Hepatic stellate cell (primary cell): ENCODE data around the gene PDP2.
"Not testable (repeated sequence)": the region's sequence is repeated elsewhere in the genome, so short reads cannot be mapped to it uniquely, and the experiment has no call there.

Experiments used
- DNase-seq: peaks from one replicate; pipeline ENCODE4 v3.0.0; 2011; ENCODE audit warnings: low spot score

The PDP2 gene

DNA sequence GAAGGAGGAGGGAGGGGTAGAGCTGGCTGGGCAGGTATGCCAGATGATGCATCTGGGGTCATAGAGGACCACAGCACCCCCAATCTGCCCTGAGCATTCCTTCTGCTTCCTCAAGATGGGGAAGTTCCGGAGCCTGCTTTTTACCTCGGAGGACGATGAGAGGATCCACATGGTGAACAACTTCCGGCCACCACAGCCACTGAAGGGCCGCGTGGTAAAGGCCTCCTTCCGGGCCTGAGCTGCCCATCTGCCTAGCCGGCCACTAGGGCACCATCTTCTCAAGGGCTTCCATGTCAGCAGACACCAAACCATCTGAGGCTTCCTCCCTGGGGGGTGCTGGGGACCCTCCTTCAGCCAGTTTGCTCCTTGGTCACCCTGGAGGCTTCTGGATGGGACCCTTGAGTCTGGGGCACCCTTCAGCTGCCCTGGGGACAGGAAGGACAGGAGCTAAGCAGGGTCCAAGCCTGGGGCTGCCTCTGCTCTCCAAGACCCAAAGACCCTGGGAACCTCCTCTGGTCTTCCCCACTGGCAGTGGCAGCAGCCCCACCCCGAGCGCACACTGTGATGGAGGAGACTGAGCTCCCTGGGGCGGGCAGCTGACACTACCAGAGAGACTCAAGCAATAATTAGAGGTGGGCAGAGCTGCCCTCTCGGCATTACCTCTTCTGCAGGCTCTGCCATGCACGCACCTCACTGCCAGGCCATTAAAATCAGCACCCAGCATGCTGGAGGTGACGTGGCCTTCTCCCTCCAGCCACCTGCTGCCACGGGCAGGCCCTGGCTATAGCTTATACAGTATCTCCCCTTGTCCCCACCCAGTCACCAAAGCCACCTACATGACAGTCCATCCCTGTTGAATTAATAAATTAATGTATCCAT, 26.8 kb upstream of the PDP2 start:
- DNase-seq: no peak

- DNase-seq: no peak
Measured at GRCh38 chr16:66856184-66856730, 24.1 kb upstream of the PDP2 start.

GRCh38 chr16:66856801-66857200, 23.5 kb upstream of the PDP2 start:
- DNase-seq: no peak

DNA sequence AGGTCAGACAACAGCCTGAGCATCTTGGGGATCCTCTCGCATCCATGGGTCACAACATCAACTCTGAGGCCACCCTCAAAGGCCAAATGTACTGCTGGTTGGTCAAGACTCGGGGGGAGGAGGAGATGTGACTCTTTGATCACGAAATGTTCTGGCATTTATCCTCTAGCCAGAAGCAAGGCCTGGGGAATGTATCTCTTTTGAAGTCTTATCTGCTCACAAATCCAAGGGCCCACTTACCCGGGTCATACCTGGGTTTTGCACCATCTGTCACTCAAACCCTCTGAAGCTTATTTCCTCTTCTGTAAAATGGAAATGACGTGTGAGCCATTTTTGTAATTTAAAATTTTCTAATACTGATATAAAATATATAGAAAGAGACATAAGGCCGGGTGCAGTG, 22.9 kb upstream of the PDP2 start:
- no peak for DNase-seq

GRCh38 chr16:66858740-66859396, 21.4 kb upstream of the PDP2 start:
- DNase-seq: peak; percentile 50

- DNase-seq: no peak
Measured at GRCh38 chr16:66859397-66860068, 20.8 kb upstream of the PDP2 start.

DNA sequence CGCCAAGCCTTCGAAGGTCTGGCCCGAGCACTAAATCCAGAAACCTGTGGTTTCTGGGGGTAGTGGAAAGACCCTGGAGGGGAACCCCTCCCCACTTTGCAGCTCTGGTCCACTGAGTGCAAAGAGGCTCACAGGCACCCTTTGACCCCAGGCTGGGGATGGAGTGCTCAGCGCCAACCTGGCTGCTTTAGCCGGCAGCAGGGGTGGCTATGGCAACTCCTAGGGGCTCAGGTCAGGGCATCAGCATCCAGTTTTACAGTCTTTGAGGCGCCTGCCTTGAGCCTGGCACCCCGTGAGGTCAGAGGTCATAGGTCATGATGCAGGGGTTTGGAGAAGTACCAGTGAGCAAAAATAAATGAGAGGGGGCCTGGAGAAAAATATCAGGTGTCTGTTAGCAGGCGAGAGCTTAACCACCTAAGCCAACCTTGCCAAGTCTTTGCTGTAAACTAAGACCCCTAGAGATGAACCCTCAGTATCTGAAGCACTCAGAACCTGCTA, 18.2 kb upstream of the PDP2 start:
- DNase-seq: no peak

DNA sequence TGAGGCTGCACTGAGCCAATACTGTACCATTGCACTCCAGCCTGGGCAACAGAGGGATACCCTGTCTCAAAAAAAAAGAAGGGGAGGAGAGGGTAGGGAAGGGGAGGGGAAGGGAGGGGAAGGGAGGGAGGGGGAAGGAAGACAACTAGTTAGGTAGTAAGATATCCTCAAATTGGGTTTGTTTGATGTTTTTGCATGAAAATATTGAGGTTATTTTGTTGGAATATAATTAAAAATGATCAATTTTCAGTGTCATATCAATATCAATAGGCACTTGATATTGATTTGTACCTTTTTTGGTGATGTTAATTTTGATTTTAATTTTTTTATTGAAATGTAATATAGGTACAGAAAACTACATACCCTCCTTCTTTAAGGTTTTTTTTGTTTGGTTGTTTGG, 16.6 kb upstream of the PDP2 start:
- no peak for DNase-seq

DNA sequence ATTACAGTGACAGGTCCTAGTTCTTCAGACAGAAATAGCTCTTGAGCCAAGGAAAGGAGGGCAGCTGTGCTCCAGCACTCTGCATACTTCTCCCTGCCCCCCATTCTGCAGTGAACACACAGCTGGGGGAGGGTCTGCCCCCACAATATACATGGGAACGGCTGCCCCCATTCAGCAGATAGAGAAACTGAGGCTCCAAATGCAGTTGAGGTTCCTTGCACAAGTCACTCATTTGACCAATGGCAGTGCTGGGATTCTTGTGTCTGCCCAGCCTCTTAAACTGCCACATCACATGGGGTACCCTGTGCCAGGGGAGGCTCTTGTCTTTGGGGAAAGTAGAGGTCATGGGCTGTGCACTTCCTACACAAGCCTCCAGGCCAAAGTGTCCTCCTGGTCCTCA, 10.9 kb upstream of the PDP2 start:
- DNase-seq: no peak

DNA sequence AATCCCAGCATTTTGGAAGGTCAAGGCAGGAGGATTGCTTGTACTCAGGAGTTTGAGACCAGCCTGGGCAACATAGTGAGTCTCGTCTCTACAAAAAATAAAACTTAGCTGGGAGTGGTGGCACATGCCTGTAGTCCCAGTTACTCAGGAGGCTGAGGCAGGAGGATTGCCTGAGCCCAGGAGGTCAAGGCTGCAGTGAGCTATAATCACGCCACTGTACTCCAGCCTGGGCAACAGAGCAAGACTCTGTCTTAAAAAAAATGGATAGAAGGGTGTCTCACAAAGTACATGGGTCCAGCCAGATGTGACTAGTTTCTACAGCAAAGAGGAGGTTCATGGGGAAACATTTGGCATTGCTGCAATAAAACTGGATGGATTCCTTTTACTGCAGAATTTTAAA, 9.0 kb upstream of the PDP2 start:
- DNase-seq: not testable (repeated sequence)

DNA sequence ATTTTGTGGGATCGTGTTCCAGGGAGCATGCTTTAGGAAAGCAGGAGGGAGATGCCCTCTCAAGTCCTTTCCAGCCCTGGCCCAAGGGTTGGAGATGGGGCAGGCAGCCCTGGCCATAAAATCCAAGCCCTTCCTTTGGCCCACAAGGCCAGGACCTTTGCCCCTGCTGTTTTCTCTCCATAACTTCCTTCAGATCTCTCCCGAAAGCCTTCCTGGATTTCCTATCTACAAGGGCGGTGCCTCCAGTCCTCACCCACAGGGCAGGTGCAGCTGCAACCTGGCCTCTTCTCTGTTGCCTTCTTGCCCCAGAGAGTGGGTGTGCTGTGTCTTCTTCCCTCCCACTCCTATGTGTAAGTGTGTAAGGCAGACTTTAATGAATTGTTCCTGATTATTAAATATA, 8.5 kb upstream of the PDP2 start:
- no peak for DNase-seq

GRCh38 chr16:66872559-66872942, 7.8 kb upstream of the PDP2 start:
- no peak for DNase-seq

- DNase-seq: peak; percentile 94
Measured at GRCh38 chr16:66872943-66873684, 7.2 kb upstream of the PDP2 start.

DNA sequence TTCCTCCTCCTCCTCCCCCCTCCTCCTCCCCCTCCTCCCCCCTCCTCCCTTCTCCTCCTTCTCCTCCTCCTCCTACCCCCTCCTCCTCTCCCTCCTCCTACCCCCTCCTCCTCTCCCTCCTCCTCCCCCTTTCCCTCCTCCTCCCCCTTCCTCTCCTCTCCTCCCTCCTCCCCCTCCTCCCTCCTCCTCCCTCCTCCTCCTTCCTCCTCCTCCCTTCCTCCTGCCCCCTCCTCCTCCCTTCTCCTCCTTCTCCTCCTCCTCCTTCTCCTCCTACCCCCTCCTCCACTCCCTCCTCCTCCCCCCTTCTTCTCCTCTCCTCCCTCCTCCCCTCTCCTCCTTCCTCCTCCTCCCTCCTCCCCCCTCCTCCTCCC, 6.6 kb upstream of the PDP2 start:
- no peak for DNase-seq

DNA sequence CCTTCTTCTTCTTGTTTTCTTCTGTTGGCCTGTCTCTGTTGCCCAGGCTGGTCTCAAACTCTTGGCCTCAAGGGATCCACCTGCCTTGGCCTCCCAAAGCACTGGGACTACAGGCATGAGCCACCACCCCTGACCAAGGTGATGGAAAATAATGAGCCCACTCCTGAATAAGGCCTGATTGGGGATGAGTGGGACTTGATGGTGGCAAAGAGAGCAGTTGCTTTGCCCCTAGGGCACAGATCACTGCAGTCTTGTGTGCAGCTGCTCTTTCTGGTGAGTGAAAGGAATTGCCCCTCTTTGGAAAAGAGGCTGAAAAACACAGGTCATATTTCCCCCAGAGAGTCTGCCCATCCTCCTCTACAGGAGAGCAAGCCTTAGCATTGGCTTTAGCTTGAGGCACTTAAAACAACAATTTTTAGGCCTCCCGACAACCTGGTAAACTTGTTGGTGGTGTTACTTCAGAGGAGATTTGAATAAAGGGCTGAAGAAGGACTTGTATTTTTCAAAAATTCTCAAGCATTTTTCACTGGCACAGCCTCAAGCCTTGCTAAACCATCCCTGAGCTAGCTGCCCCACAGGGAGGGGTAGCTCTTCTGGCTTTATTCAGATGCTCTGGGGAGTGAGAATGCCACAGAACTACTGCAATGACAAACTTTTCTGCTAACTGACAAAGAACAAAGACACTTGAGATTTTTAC, 6.1 kb upstream of the PDP2 start:
- DNase-seq: no peak

- DNase-seq: no peak
Measured at GRCh38 chr16:66878067-66878466, 2.2 kb upstream of the PDP2 start.

GRCh38 chr16:66881014-66881417, 701 bp downstream of the PDP2 start:
- no peak for DNase-seq

- no peak for DNase-seq
Measured at GRCh38 chr16:66881560-66881959, 1.2 kb downstream of the PDP2 start.

- no peak for DNase-seq
Measured at GRCh38 chr16:66881964-66882508, 1.7 kb downstream of the PDP2 start.

- DNase-seq: no peak
Measured at GRCh38 chr16:66882702-66883101, 2.4 kb downstream of the PDP2 start.

GRCh38 chr16:66885491-66885890, 5.2 kb downstream of the PDP2 start:
- DNase-seq: no peak
